Common myeloid progenitor, CD34-positive (primary cell): ENCODE results near the gene C9orf43.

Experiments
- CTCF ChIA-PET: fragments of 350-600 bp; sonication (Branson Sonifier 250); formaldehyde crosslinking; loops from one replicate; lab custom pipeline; 2021; ENCODE audit warnings: antibody characterized with exemption; lab: Charles Lee
- POLR2A ChIA-PET: fragments of 350-600 bp; sonication (Branson Sonifier 250); formaldehyde crosslinking; loops from one replicate; lab custom pipeline; 2021; ENCODE audit warnings: antibody characterized with exemption; lab: Charles Lee
- DNase-seq, 3 donors: peaks; one replicate each; pipeline versions ENCODE4 v3.0.0 to v3.0.0-alpha.2; 2013
- H3K27ac ChIP-seq, 2 experiments: 1 replicate in 1 of 2; 2 replicates in 1 of 2; pipeline ENCODE4 v1.7.0; 2013; ENCODE audit warnings: inconsistent platforms in 2 of 2, low read length in 2 of 2, mild to moderate bottlenecking in 2 of 2, low read depth in 1 of 2, moderate library complexity in 1 of 2; ENCODE audit not compliant: severe bottlenecking in 2 of 2, insufficient read depth in 1 of 2, poor library complexity in 1 of 2
- H3K27me3 ChIP-seq, 5 experiments: replicated peaks in 2 of 5; 1 replicate in 3 of 5; 2 replicates in 2 of 5; pipeline versions ENCODE4 v1.6.1 to v1.7.0; 2013; ENCODE audit warnings: low read length in 4 of 5, mild to moderate bottlenecking in 2 of 5, moderate library complexity in 2 of 5, inconsistent platforms in 1 of 5; ENCODE audit not compliant: insufficient read depth in 5 of 5, control insufficient read depth in 4 of 5
- H3K36me3 ChIP-seq, 4 experiments: 1 replicate in 2 of 4; 2 replicates in 2 of 4; pipeline versions ENCODE4 v1.6.1 to v1.7.0; 2013; ENCODE audit warnings: low read length in 3 of 4, control low read depth in 1 of 4, mild to moderate bottlenecking in 1 of 4; ENCODE audit not compliant: control insufficient read depth in 4 of 4, insufficient read depth in 4 of 4
- H3K4me1 ChIP-seq, 4 experiments: 1 replicate in 3 of 4; 2 replicates in 1 of 4; pipeline versions ENCODE4 v1.6.1 to v1.7.1; 2013; ENCODE audit warnings: low read length in 3 of 4, mild to moderate bottlenecking in 3 of 4, control low read depth in 1 of 4, inconsistent platforms in 1 of 4, moderate library complexity in 1 of 4; ENCODE audit not compliant: control insufficient read depth in 4 of 4, insufficient read depth in 4 of 4; ENCODE audit errors: control extremely low read depth in 1 of 4
- H3K4me3 ChIP-seq, 7 experiments: 1 replicate in 4 of 7; 2 replicates in 3 of 7; pipeline versions ENCODE4 v1.5.1 to v1.7.0; 2013; ENCODE audit warnings: mild to moderate bottlenecking in 7 of 7, low read length in 6 of 7, moderate library complexity in 6 of 7, inconsistent platforms in 2 of 7, low read depth in 2 of 7, control low read depth in 1 of 7; ENCODE audit not compliant: insufficient read depth in 4 of 7, control insufficient read depth in 1 of 7; ENCODE audit errors: extremely low read depth in 1 of 7
- H3K9me3 ChIP-seq, 5 experiments: 1 replicate in 4 of 5; 2 replicates in 1 of 5; pipeline versions ENCODE4 v1.6.1 to v1.7.1; 2013; ENCODE audit warnings: low read length in 4 of 5, mild to moderate bottlenecking in 2 of 5, inconsistent platforms in 1 of 5, low read depth in 1 of 5, moderate library complexity in 1 of 5; ENCODE audit not compliant: control insufficient read depth in 4 of 5, insufficient read depth in 2 of 5; ENCODE audit errors: control extremely low read depth in 1 of 5
- WGBS: methylation state at CpG from one replicate; pipeline ENCODE4 v1.1.5; 2013; ENCODE audit not compliant: insufficient coverage; 5-methylcytosine and 5-hydroxymethylcytosine counted together

C9orf43 gene

GRCh38 chr9:113452113-113452605 lies 41.6 kb downstream of the C9orf43 start:
- ChIA-PET POLR2A (interaction anchor here (0.7 kb wide), 1 partner anchor 83 kb away, joined by 4 read pairs; no protein-coding TSS in a partner anchor), CTCF (interaction anchor here (1.0 to 8.7 kb wide), 4 partner anchors 17 to 204 kb away, joined by 3 to 88 read pairs (median 12); no protein-coding TSS in a partner anchor)
- Histone ChIP-seq H3K4me1 (peaks cover 0 to 21% (median 12%) of the 10 kb centered on the region in 4 experiments), H3K27me3 (no peaks in the 10 kb centered on the region), H3K36me3 (peaks cover 0 to 25% (median 8%) of the 10 kb centered on the region in 4 experiments), H3K9me3 (no peaks in the 10 kb centered on the region), H3K4me3 (no peak overlapping the region), H3K27ac (no peak overlapping the region)
- DNase-seq, result no peak
- WGBS, result 100% methylated on average over 1 of the region's 4 CpGs

- H3K9me3 ChIP-seq, result no peaks in the 10 kb centered on the region
- H3K27ac ChIP-seq, result peak overlapping the region; percentile 12 to 75
- peak; percentile 63 to 81 (median 72) for DNase-seq
- POLR2A ChIA-PET, result interaction anchor here (1.2 kb wide), 1 partner anchor 36 kb away, joined by 3 read pairs; no protein-coding TSS in a partner anchor
- H3K36me3 ChIP-seq, result peaks cover 0 to 24% (median 5%) of the 10 kb centered on the region in 4 experiments
- CTCF ChIA-PET, result interaction anchor here (0.8 to 3.9 kb wide), 16 partner anchors 8 to 202 kb away, joined by 3 to 26 read pairs (median 5); partner anchors contain the start of genes C9orf43 and POLE3
- peaks cover 0 to 22% (median 12%) of the 10 kb centered on the region in 4 experiments for H3K4me1 ChIP-seq
- no peak overlapping the region for H3K4me3 ChIP-seq
- WGBS, result 45% methylated on average over 3 of the region's 5 CpGs
- H3K27me3 ChIP-seq, result no peaks in the 10 kb centered on the region
These were observed 44.6 kb downstream of the C9orf43 start for GRCh38 chr9:113454914-113455761.

DNA sequence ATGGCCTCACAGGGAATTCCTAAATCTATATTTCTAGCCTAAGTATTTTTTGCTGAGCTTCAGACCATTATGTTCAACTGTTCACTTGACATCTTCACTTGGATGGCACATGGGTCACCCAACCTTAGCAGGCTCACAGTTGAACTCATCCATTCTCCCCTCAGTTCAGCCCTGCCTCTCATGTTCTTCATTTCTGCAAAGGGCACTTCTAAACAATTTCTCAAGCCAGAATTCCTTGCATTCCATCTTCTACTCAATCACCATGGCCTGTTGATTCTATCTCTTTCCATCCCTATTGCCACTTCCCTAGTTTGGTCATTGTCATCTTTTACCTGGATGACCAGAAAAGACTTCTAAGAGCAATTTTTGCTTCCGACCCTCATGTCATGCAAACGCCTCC lies 45.7 kb downstream of the C9orf43 start:
- Histone ChIP-seq H3K9me3 (no peaks in the 10 kb centered on the region), H3K27ac (no peak overlapping the region), H3K36me3 (peaks cover 1 to 26% (median 7%) of the 10 kb centered on the region in 4 experiments), H3K27me3 (no peaks in the 10 kb centered on the region), H3K4me1 (peaks cover 0 to 22% (median 12%) of the 10 kb centered on the region in 4 experiments), H3K4me3 (no peak overlapping the region)
- ChIA-PET POLR2A (interaction anchor here (0.7 to 1.2 kb wide), 2 partner anchors 37 to 51 kb away, joined by 3 to 4 read pairs; no protein-coding TSS in a partner anchor), CTCF (interaction anchor here (1.3 to 3.9 kb wide), 8 partner anchors 11 to 201 kb away, joined by 4 to 26 read pairs (median 8); no protein-coding TSS in a partner anchor)
- DNase-seq, result no peak
- no CpG with 5 or more reads among the region's 2 CpGs for WGBS

DNA sequence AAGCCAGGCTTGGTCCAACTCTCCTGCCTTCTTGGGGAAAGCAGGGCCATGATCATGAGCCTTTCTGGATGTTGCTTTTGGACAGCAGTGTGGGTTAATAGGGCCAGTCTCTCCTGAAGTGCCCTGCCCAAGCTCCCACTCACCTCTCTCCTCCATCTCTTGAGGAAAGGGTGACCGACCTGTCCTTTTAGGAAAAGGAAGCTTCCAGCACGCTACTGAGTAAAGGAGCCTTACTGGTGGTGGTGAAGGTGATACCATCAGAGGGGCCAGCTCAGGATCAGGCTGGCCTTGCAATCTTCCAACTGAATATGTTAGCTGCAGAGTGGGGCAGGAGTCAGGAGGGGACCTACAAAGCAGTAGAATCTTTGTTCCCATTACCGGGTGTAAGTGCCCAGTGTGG lies 50.7 kb downstream of the C9orf43 start:
- Histone ChIP-seq H3K4me3 (no peak overlapping the region), H3K9me3 (no peaks in the 10 kb centered on the region), H3K4me1 (peaks cover 0 to 5% (median 0%) of the 10 kb centered on the region in 4 experiments), H3K27me3 (no peaks in the 10 kb centered on the region), H3K36me3 (peaks cover 6 to 68% (median 15%) of the 10 kb centered on the region in 4 experiments), H3K27ac (no peak overlapping the region)
- POLR2A ChIA-PET, result no interaction called here
- WGBS, result 100% methylated on average over 2 of the region's 3 CpGs
- DNase-seq, result no peak
- CTCF ChIA-PET, result interaction anchor here (1.5 kb wide), 1 partner anchor 13 kb away, joined by 3 read pairs; no protein-coding TSS in a partner anchor

GRCh38 chr9:113461943-113462342 lies 51.4 kb downstream of the C9orf43 start:
- no peak overlapping the region for H3K4me3 ChIP-seq
- no peak for DNase-seq
- peaks cover 0 to 3% (median 0%) of the 10 kb centered on the region in 4 experiments for H3K4me1 ChIP-seq
- POLR2A ChIA-PET, result no interaction called here
- H3K36me3 ChIP-seq, result peaks cover 8 to 74% (median 15%) of the 10 kb centered on the region in 4 experiments
- WGBS, result 100% methylated on average over 3 of the region's 4 CpGs
- H3K9me3 ChIP-seq, result peaks cover 0 to 2% (median 0%) of the 10 kb centered on the region in 5 experiments
- no peak overlapping the region for H3K27ac ChIP-seq
- no peaks in the 10 kb centered on the region for H3K27me3 ChIP-seq
- CTCF ChIA-PET, result interaction anchor here (1.5 kb wide), 1 partner anchor 12 kb away, joined by 3 read pairs; no protein-coding TSS in a partner anchor

DNA sequence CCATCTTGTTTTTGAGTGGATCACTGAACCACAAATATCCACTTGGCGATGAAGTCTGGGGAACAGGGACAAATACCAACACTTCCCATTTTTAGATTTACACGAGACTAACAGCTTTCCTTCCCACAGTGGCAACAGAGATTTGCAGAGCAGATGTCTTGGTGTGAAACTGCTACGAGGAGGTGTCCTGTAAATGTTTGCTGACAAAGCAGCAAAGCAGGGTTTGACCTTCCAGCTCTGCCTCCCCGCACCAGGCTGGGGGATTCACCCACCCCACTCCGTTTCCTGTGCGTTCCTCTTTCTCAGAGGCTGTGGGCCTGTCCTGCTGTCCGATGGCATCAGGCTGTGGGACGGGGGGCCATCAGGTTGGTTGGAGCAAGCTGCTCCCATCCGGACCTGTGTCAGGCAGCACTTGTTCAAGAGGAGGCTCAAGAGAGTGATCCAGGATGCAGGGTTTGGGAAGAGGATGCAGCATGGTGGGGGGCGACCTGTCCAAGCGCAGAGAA lies 52.3 kb downstream of the C9orf43 start:
- Histone ChIP-seq H3K4me1 (no peaks in the 10 kb centered on the region), H3K4me3 (no peak overlapping the region), H3K36me3 (peaks cover 9 to 75% (median 13%) of the 10 kb centered on the region in 4 experiments), H3K27ac (no peak overlapping the region), H3K27me3 (no peaks in the 10 kb centered on the region), H3K9me3 (peaks cover 0 to 5% (median 0%) of the 10 kb centered on the region in 5 experiments)
- 91% methylated on average over 9 of the region's 11 CpGs for WGBS
- POLR2A ChIA-PET, result no interaction called here
- CTCF ChIA-PET, result interaction anchor here (0.8 to 1.1 kb wide), 3 partner anchors 8 to 14 kb away, joined by 3 read pairs; no protein-coding TSS in a partner anchor
- no peak for DNase-seq
